BJ (cell line): ENCODE data around the gene GUCY2D. TPM values are rescaled to one million over a fixed set of nuclear protein-coding genes. Genes with fewer than 3 reads are reported as not detected.

ENCODE experiments used
- CTCF ChIA-PET: fragments of 350-600 bp; formaldehyde crosslinking; extraction: SDS; loops from one replicate; lab custom pipeline; 2021; ENCODE audit warnings: antibody characterized with exemption, inconsistent platforms; lab: Yijun Ruan, JAX
- POLR2A ChIA-PET: fragments of 300-600 bp; sonication (Branson Sonifier 250); formaldehyde crosslinking; extraction: SDS; loops from one replicate; lab custom pipeline; 2021; ENCODE audit warnings: antibody characterized with exemption; lab: Charles Lee
- DNase-seq: peaks from one replicate; pipeline ENCODE4 v3.0.0-alpha.2; 2011; ENCODE audit warnings: low read depth
- H3K27me3 ChIP-seq: 2 replicates; pipeline ENCODE4 v1.6.0; 2011; ENCODE audit warnings: low read length; ENCODE audit not compliant: control insufficient read depth, insufficient read depth
- H3K36me3 ChIP-seq: 2 replicates; pipeline ENCODE4 v1.5.1; 2011; ENCODE audit warnings: low read length; ENCODE audit not compliant: control insufficient read depth, insufficient read depth
- H3K4me3 ChIP-seq: 2 replicates; pipeline ENCODE4 v1.5.1; 2011; ENCODE audit warnings: low read depth, mild to moderate bottlenecking, control low read depth, low read length
- polyA plus RNA-seq: library from polyadenylated mRNA; depleted of rRNA; stranded (reverse); fragments of >200 nt; gene quantifications from 2 replicates; pipeline ENCODE4 v1.2.3, GENCODE V29; 2011
- TF ChIP-seq, protein P1 (sequence below): IDR thresholded peaks from 2 replicates; pipeline ENCODE4 v1.5.1; 2011; ENCODE audit warnings: low read depth, mild to moderate bottlenecking, control low read depth, inconsistent platforms, low read length, moderate library complexity; ENCODE audit not compliant: insufficient read depth

The GUCY2D gene
- polyA plus RNA-seq, 1 experiment, result 0.01 TPM

- Histone ChIP-seq H3K36me3 (no peaks in the 10 kb centered on the region), H3K27me3 (peaks cover 2% of the 10 kb centered on the region; the same call in 1 of the 2 replicates), H3K4me3 (no peak overlapping the region)
- POLR2A ChIA-PET, result no interaction called here
- TF ChIP-seq, protein P1, sequence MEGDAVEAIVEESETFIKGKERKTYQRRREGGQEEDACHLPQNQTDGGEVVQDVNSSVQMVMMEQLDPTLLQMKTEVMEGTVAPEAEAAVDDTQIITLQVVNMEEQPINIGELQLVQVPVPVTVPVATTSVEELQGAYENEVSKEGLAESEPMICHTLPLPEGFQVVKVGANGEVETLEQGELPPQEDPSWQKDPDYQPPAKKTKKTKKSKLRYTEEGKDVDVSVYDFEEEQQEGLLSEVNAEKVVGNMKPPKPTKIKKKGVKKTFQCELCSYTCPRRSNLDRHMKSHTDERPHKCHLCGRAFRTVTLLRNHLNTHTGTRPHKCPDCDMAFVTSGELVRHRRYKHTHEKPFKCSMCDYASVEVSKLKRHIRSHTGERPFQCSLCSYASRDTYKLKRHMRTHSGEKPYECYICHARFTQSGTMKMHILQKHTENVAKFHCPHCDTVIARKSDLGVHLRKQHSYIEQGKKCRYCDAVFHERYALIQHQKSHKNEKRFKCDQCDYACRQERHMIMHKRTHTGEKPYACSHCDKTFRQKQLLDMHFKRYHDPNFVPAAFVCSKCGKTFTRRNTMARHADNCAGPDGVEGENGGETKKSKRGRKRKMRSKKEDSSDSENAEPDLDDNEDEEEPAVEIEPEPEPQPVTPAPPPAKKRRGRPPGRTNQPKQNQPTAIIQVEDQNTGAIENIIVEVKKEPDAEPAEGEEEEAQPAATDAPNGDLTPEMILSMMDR, result no peak
- CTCF ChIA-PET, result interaction anchor here (1.3 to 2.0 kb wide), 2 partner anchors 10 to 29 kb away, joined by 3 to 5 read pairs; no protein-coding TSS in a partner anchor
- DNase-seq, result no peak
Measured at GRCh38 chr17:7961421-7961820, 41.0 kb upstream of the GUCY2D start.

DNA sequence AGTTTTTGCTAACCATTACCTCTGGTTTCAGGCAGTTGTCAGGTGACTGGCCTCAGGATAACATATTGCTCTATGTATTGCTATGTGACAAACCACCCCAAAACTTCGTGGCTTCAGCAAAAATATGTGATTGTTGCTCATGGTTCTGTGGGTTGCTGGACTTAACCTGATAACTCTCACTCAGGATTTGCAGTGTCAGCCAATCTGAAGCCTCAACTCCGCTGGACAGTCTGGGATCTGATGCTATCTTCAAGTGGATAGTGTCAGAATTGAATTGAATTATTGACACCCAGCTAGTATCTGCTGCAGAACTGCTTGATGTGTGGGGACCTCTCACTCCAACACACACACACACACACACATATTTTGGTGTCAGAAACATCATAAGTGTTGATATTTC is 34.7 kb upstream of the GUCY2D start:
- H3K36me3 ChIP-seq, result no peaks in the 10 kb centered on the region
- H3K4me3 ChIP-seq, result no peak overlapping the region
- ChIA-PET POLR2A (no interaction called here), CTCF (no interaction called here)
- TF ChIP-seq, protein P1, result no peak
- H3K27me3 ChIP-seq, result peaks cover 4% of the 10 kb centered on the region
- DNase-seq, result no peak

DNA sequence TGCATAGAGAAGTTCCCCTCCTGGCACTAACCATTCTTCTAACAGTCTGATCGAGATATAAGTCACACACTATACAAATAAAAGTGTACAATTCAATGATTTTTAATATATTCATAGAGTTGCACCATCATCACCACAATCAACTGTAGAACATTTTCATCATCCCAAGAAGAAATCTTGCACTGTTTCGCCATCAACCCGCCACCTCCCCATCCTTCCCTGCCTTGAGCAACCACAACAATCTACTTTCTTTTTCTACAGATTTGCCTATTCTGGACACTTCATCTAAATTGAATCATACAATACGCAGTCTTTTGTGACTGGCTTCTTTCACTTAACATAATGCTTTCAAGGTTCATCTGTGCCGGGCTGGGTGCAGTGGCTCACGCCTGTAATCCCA is 33.0 kb upstream of the GUCY2D start:
- DNase-seq, result no peak
- Histone ChIP-seq H3K4me3 (no peak overlapping the region), H3K36me3 (no peaks in the 10 kb centered on the region), H3K27me3 (peaks cover 4% of the 10 kb centered on the region)
- ChIA-PET POLR2A (no interaction called here), CTCF (no interaction called here)
- TF ChIP-seq, protein P1, result no peak

DNA sequence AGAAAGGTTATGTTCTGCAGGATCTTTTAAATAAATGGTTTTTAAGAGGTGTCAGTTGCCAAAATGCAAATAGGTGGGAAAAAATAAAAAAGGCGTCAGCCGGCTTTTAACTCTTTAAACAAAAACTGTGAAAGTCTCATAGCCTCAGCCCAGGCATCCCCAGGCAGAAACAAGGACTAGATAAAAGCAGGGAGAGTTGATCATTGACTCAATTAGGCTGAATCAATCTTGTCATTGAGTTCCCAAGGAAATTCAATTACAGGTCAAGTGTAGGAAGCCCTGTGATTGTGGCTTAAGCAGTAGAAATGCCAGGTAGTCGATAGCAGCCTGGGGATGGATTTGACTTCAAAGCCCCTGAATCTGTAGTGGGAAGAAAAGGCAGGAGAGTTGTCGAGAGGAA is 30.8 kb upstream of the GUCY2D start:
- ChIA-PET POLR2A (no interaction called here), CTCF (interaction anchor here (0.6 to 4.0 kb wide), 8 partner anchors 9 to 318 kb away, joined by 3 to 11 read pairs (median 4); no protein-coding TSS in a partner anchor)

DNA sequence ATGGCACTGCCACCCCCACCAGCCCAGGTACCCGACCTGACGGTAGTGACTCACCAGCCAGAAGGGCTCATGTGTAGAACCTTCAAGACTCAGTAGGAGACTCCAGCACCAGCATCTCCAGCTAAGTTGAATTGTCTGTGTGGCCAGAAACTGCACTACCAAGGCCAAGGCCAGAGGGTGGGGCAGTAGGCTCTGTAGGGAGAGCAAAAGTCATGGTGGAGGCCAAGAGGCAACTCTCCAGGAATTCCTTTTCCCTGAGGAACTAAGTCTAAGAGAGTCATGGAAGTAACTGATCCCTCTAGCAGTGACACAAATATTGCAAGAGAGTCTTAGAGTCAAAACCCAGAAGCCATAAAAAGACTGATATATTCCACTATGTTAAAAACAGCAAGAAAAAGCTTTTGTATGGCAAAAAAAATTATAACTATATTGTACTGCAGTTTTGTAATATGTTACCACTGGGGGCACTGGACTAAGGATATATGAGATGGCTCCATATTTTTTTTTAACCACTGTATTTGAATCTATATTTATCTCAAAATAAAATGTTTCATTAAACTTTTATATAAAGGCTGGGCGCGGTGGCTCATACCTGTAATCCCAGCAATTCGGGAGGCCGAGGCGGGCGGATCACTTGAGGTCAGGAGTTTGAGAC is 30.2 kb upstream of the GUCY2D start:
- POLR2A ChIA-PET, result no interaction called here
- H3K27me3 ChIP-seq, result peaks cover 4% of the 10 kb centered on the region
- H3K4me3 ChIP-seq, result no peak overlapping the region
- TF ChIP-seq, protein P1, result no peak; the same call in none of the 2 replicates
- H3K36me3 ChIP-seq, result no peaks in the 10 kb centered on the region
- CTCF ChIA-PET, result interaction anchor here (0.6 to 4.0 kb wide), 12 partner anchors 9 to 318 kb away, joined by 3 to 11 read pairs (median 4); no protein-coding TSS in a partner anchor
- no peak for DNase-seq

More for the DNA sequence above, 30.8 kb upstream of the GUCY2D start:
- TF ChIP-seq, protein P1, result no peak
- no peak overlapping the region for H3K4me3 ChIP-seq
- peaks cover 4% of the 10 kb centered on the region for H3K27me3 ChIP-seq
- no peak for DNase-seq
- no peaks in the 10 kb centered on the region for H3K36me3 ChIP-seq
